IPS-20b (cell line): ENCODE results near the gene MAP1LC3B2.

Source experiments
- H3K27ac ChIP-seq: one replicate; pipeline ENCODE4 v1.5.1; 2013; ENCODE audit warnings: low read length
- H3K27me3 ChIP-seq: 2 replicates; pipeline ENCODE4 v1.6.1; 2013; ENCODE audit warnings: mild to moderate bottlenecking, low read length, inconsistent platforms; ENCODE audit not compliant: insufficient read depth
- H3K36me3 ChIP-seq: 2 replicates; pipeline ENCODE4 v1.6.1; 2013; ENCODE audit warnings: low read depth, mild to moderate bottlenecking, inconsistent platforms, low read length, moderate library complexity; ENCODE audit not compliant: insufficient read depth
- H3K4me1 ChIP-seq: 2 replicates; pipeline ENCODE4 v1.6.1; 2013; ENCODE audit warnings: mild to moderate bottlenecking, control low read depth, inconsistent platforms, low read length, moderate library complexity; ENCODE audit not compliant: insufficient read depth
- H3K4me3 ChIP-seq: 2 replicates; pipeline ENCODE4 v1.5.1; 2013; ENCODE audit warnings: mild to moderate bottlenecking, low read length, inconsistent platforms
- H3K9ac ChIP-seq: 2 replicates; pipeline ENCODE4 v1.6.1; 2013; ENCODE audit warnings: low read depth, mild to moderate bottlenecking, inconsistent platforms, low read length, moderate library complexity
- H3K9me3 ChIP-seq: 2 replicates; pipeline ENCODE4 v1.6.1; 2013; ENCODE audit warnings: mild to moderate bottlenecking, low read depth, low read length, inconsistent platforms; ENCODE audit not compliant: insufficient read depth

MAP1LC3B2 gene

GRCh38 chr12:116549993-116550392, 9.2 kb upstream of the MAP1LC3B2 start:
- Histone ChIP-seq H3K36me3 (no peaks in the 10 kb centered on the region), H3K4me3 (no peak overlapping the region), H3K9ac (no peak overlapping the region), H3K27ac (no peak overlapping the region), H3K27me3 (no peaks in the 10 kb centered on the region), H3K4me1 (no peaks in the 10 kb centered on the region), H3K9me3 (no peaks in the 10 kb centered on the region)

DNA sequence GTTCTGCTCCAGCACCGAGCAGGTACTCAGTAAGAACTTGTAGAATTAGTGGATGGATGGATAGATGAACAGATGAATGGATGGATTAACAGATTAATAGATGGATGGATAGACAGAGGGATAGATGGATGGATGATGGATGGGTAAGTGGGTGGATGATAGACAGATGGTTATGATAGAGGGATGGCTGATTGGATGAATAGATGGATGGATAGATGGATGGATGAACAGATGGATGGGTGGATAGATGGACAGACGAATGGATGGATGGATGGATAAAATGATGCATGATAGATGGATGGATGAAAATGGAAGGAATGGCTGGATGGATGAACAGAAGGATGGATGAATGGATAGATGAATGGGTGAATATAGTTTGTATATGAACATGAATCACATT, 8.0 kb upstream of the MAP1LC3B2 start:
- Histone ChIP-seq H3K9me3 (no peaks in the 10 kb centered on the region), H3K27me3 (no peaks in the 10 kb centered on the region), H3K9ac (no peak overlapping the region), H3K4me1 (no peaks in the 10 kb centered on the region), H3K36me3 (no peaks in the 10 kb centered on the region), H3K27ac (no peak overlapping the region), H3K4me3 (no peak overlapping the region)

DNA sequence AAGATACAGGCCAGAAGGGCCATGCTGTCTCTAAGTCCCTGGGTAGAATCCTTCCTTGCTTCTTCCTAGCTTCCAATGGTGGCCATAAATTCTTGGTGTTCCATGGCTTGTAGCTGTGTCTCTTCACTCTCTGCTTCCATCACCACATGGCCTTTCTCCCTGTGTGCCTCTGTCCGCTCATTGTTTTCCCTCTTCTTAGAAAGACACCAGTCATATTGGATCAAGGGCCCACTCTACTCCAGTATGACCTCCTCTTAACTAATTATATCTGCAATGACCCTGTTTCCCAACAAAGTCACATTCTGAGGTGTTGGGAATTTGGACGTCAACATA, 7.6 kb upstream of the MAP1LC3B2 start:
- Histone ChIP-seq H3K9me3 (no peaks in the 10 kb centered on the region), H3K36me3 (no peaks in the 10 kb centered on the region), H3K4me3 (no peak overlapping the region), H3K4me1 (no peaks in the 10 kb centered on the region), H3K27ac (no peak overlapping the region), H3K9ac (no peak overlapping the region), H3K27me3 (no peaks in the 10 kb centered on the region)

DNA sequence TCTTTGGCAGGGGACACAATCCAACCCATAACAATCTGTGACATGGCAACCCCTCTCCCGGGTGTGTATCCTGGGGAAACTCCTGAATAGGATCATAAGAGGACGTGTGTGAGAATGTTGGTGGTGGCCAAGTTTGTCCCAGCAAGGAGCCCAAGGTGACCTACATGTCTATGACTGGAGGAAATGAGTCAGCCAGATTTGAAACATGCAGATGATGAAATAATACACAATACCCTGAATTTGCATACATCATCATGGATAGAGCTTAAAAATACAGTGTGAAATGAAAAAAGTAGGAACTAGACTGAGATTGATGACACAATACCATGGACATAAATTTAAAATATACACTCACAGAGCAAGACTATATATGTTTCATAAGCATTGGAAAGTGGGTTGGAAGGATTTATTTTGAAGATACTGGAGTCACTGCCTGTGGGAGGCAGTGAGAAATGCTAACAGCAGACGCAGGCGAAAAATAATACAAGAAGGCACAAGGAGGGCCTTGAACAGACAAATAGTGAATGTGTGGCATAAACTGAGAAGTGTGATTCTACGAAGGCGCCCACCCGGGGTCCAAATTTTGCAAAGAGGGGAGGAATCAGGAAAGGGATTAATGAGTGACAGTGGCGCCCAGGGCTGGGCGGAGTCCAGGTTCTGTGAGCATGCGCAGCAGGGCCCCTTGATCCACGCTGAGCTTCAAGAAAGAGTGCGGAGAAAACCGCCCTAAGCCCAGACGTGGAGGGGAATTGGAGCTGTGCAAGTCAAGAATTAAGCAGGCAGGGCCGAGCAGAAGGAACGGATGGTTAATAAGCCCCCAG, 7.0 kb upstream of the MAP1LC3B2 start:
- no peaks in the 10 kb centered on the region for H3K27me3 ChIP-seq
- H3K4me3 ChIP-seq: no peak overlapping the region
- H3K9me3 ChIP-seq: no peaks in the 10 kb centered on the region
- no peaks in the 10 kb centered on the region for H3K4me1 ChIP-seq
- no peaks in the 10 kb centered on the region for H3K36me3 ChIP-seq
- H3K9ac ChIP-seq: no peak overlapping the region
- no peak overlapping the region for H3K27ac ChIP-seq

DNA sequence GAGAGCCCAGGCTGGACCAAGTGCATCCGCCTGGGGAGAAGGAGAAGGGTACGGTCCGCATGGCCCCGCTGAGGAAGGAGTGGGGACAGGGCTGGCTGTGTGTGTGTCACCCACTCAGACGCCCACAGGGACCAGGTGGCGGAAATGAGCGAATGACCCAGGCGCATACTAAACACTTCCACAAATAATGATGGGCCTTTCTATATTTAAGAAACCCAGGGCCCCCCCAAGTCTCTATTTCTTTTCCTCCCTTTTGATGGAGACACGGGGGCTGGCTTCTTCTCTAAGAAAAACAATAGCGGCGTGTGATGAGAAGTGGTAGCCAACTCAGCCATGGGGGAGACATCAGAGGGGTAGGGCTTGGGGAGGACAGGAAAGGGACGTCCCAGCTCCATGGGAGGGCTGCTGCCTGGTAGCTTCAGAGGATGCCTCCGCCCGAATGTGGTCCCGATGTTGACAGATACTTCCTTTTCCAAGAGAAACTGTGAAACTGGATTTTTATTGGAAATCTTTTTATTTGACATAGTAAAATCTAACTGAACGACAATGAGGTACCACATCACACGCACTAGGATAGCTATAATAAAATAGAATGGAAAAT, 6.3 kb upstream of the MAP1LC3B2 start:
- Histone ChIP-seq H3K27me3 (no peaks in the 10 kb centered on the region), H3K27ac (no peak overlapping the region), H3K36me3 (no peaks in the 10 kb centered on the region), H3K9me3 (no peaks in the 10 kb centered on the region), H3K4me1 (no peaks in the 10 kb centered on the region), H3K4me3 (no peak overlapping the region), H3K9ac (no peak overlapping the region)

- Histone ChIP-seq H3K4me1 (peaks cover 6% of the 10 kb centered on the region; the same call in 1 of the 2 replicates), H3K27ac (no peak overlapping the region), H3K9me3 (no peaks in the 10 kb centered on the region), H3K27me3 (no peaks in the 10 kb centered on the region), H3K36me3 (no peaks in the 10 kb centered on the region), H3K4me3 (no peak overlapping the region), H3K9ac (no peak overlapping the region)
These were observed 2.7 kb upstream of the MAP1LC3B2 start for GRCh38 chr12:116556356-116556952.

DNA sequence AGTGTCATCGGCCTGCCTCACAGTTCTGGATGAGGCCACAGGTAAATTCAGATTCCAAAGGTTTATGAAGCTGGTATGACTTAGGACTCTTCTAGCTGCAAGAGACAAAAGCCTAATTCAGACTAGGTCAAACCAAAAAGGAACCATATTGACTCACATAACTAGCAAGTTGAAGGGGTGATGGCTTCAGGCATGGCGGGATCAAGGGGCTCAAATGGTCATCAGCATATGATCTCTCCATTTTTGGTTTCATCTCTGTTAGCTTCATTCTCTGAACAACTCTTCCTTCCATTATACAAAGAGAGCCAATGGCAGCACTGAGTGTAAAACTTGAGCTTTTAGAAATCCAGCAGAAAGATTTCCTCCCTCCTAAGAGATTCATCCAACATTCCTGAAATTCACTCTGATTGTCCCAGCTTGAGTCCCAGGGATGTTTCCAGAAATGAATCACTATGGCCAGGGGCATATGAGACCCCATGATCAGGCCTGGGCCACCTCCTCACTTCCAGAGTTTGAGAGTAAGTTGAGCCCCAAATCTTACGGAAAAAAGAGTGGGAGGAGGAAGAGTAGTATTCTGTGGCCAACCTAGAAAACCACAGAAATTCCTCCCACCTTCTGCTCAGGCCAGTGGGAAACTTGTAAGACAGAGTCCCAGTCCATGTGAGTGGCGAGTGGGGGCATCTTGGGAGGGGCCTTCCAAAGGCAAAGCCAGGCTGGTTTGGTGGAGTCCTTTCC, 2.0 kb upstream of the MAP1LC3B2 start:
- no peaks in the 10 kb centered on the region for H3K9me3 ChIP-seq
- no peaks in the 10 kb centered on the region for H3K27me3 ChIP-seq
- no peak overlapping the region for H3K27ac ChIP-seq
- H3K36me3 ChIP-seq: no peaks in the 10 kb centered on the region
- no peak overlapping the region for H3K4me3 ChIP-seq
- peaks cover 6% of the 10 kb centered on the region; the same call in 1 of the 2 replicates for H3K4me1 ChIP-seq
- no peak overlapping the region for H3K9ac ChIP-seq

DNA sequence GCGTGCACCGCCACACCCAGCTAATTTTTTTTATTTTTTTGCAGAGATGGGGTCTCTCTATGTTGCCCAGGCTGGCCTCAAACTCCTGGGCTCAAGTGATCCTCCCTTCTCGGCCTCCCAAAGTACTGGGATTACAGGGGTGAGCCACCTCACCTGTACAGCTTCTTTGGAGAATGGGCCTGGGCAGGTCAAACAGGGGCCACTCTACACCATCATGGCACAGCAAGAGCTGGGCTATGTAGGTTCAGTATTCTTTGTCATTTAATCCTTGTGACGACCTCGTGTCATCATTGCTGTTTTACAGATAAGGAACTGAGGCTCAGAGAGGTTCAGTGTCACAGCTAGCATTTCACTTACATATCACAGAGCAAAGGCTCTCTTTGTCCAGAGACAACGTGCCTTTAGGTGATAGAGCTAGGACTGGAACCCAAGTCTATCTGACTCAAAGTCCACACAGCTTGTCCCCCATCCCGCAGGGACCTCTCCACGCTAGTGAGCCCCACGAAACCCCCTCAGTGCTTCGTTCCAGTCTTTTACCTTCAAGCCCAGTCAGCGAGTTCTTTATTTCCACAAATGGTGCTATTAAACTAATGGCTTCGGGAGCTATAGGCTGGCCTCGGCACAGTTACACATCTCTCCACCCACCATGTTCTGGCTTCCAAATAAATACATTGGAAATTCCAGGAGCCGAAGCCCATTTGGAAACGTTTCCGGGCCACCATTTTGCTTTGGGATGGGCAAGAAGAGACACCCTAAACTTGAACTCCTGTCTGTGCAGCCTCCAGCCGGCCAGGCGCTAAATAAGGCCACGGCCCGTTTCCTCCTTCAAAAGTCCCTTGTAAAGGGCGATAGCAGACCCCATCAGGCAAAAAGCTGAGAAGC, 660 bp upstream of the MAP1LC3B2 start:
- no peak overlapping the region for H3K9ac ChIP-seq
- no peaks in the 10 kb centered on the region for H3K27me3 ChIP-seq
- 0 out of 2 replicates have a peak, but pooled peaks cover under 1% of the 10 kb centered on the region for H3K9me3 ChIP-seq
- no peak overlapping the region for H3K4me3 ChIP-seq
- no peaks in the 10 kb centered on the region for H3K36me3 ChIP-seq
- H3K4me1 ChIP-seq: peaks cover 6% of the 10 kb centered on the region; the same call in 1 of the 2 replicates
- H3K27ac ChIP-seq: no peak overlapping the region

DNA sequence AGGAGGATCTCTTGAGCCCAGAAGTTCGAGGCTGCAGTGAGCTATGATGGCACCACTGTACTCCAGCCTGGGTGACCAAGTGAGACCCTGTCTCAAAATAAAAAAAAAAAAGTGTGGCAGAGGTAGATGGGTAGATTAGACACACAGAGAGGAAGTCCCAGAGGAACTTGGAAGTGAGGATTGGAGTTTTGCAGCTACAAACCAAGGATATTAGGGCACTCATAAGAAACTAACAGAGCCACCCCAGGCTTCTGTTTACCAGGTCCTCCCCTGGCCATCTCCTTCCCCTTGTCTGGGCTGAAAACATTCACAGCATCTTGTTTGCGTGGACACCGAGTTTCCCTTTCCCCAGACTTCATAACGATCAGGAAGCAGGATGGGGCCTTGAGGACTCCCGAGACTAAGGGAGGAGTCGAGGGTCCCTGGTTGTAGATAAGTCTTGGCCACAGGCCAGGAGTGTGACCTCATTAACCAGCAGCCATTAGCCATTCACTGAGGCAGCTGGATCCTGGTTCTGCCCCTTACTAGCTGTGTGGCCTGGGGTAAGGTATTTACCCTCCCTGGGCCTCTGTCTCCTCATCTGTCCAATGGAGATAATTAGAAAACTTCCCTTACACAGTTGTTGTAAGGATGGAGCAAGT, 2.1 kb downstream of the MAP1LC3B2 start:
- Histone ChIP-seq H3K9me3 (peaks cover 8% of the 10 kb centered on the region; the same call in 1 of the 2 replicates), H3K27me3 (no peaks in the 10 kb centered on the region), H3K36me3 (no peaks in the 10 kb centered on the region), H3K4me3 (no peak overlapping the region), H3K27ac (no peak overlapping the region), H3K4me1 (peaks cover 6% of the 10 kb centered on the region; the same call in 1 of the 2 replicates), H3K9ac (no peak overlapping the region)

- Histone ChIP-seq H3K27ac (no peak overlapping the region), H3K4me1 (peaks cover 6% of the 10 kb centered on the region; the same call in 1 of the 2 replicates), H3K9me3 (peaks cover 8% of the 10 kb centered on the region; the same call in 1 of the 2 replicates), H3K4me3 (no peak overlapping the region), H3K27me3 (no peaks in the 10 kb centered on the region), H3K36me3 (no peaks in the 10 kb centered on the region), H3K9ac (no peak overlapping the region)
These were observed 2.9 kb downstream of the MAP1LC3B2 start for GRCh38 chr12:116562090-116562489.
